Ishikawa (cell line): ENCODE data around the gene LAMB3.

Experiments
- CEBPB ChIP-seq: IDR thresholded peaks from 2 replicates; pipeline ENCODE4 v1.6.1; 2012
- CREB1 ChIP-seq: IDR thresholded peaks from 2 replicates; pipeline ENCODE4 v1.6.1; 2012; ENCODE audit warnings: low read depth
- EGR1 ChIP-seq: IDR thresholded peaks from 2 replicates; pipeline ENCODE4 v1.6.1; 2012
- EP300 ChIP-seq: IDR thresholded peaks from 2 replicates; pipeline ENCODE4 v1.6.1; 2012; ENCODE audit warnings: borderline replicate concordance
- FOXM1 ChIP-seq: IDR thresholded peaks from 2 replicates; pipeline ENCODE4 v1.6.1; 2012; ENCODE audit warnings: low read depth, borderline replicate concordance
- NFIC ChIP-seq: IDR thresholded peaks from 2 replicates; pipeline ENCODE4 v1.6.1; 2012
- RAD21 ChIP-seq: IDR thresholded peaks from 2 replicates; pipeline ENCODE4 v1.6.1; 2012; ENCODE audit warnings: low read depth
- TAF1 ChIP-seq: IDR thresholded peaks from 2 replicates; pipeline ENCODE4 v1.6.1; 2012; ENCODE audit warnings: low read depth, mild to moderate bottlenecking
- TCF12 ChIP-seq: IDR thresholded peaks from 2 replicates; pipeline ENCODE4 v1.6.1; 2012; ENCODE audit warnings: low read depth
- TEAD4 ChIP-seq: IDR thresholded peaks from 2 replicates; pipeline ENCODE4 v1.6.1; 2012
- USF1 ChIP-seq: IDR thresholded peaks from 2 replicates; pipeline ENCODE4 v1.6.1; 2012
- YY1 ChIP-seq: IDR thresholded peaks from 2 replicates; pipeline ENCODE4 v1.6.1; 2012; ENCODE audit warnings: low read depth
- ZBTB7A ChIP-seq: IDR thresholded peaks from 2 replicates; pipeline ENCODE4 v1.6.1; 2012; ENCODE audit warnings: low read depth
- TF ChIP-seq, protein P1 (sequence below): IDR thresholded peaks from 2 replicates; pipeline ENCODE4 v1.6.1; 2012; ENCODE audit warnings: low read depth, mild to moderate bottlenecking
- TF ChIP-seq, protein P2 (sequence below): IDR thresholded peaks from 2 replicates; pipeline ENCODE4 v1.6.1; 2012

LAMB3 gene

DNA sequence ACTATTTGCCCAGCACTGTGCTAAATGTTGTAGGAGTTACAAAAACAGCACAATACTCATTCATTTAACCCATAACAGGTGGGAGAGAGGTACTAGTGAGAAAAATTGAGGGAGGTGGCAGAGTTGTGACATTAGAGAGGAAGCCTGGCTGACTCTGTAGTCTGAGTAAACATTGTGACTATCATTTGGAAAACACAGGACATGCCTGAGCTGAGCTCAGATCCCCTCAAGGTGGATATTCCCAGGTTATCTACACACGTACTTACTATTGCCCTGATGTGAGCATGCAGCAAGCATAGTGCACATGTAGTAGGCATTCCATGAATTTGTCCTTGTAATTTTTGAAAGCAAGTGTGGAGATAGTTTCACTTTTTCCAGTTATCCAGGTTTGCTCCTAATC, 57.8 kb downstream of the LAMB3 start:
- TF ChIP-seq, protein P1, sequence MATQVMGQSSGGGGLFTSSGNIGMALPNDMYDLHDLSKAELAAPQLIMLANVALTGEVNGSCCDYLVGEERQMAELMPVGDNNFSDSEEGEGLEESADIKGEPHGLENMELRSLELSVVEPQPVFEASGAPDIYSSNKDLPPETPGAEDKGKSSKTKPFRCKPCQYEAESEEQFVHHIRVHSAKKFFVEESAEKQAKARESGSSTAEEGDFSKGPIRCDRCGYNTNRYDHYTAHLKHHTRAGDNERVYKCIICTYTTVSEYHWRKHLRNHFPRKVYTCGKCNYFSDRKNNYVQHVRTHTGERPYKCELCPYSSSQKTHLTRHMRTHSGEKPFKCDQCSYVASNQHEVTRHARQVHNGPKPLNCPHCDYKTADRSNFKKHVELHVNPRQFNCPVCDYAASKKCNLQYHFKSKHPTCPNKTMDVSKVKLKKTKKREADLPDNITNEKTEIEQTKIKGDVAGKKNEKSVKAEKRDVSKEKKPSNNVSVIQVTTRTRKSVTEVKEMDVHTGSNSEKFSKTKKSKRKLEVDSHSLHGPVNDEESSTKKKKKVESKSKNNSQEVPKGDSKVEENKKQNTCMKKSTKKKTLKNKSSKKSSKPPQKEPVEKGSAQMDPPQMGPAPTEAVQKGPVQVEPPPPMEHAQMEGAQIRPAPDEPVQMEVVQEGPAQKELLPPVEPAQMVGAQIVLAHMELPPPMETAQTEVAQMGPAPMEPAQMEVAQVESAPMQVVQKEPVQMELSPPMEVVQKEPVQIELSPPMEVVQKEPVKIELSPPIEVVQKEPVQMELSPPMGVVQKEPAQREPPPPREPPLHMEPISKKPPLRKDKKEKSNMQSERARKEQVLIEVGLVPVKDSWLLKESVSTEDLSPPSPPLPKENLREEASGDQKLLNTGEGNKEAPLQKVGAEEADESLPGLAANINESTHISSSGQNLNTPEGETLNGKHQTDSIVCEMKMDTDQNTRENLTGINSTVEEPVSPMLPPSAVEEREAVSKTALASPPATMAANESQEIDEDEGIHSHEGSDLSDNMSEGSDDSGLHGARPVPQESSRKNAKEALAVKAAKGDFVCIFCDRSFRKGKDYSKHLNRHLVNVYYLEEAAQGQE = no peak
- no peak for TF ChIP-seq TCF12
- TF ChIP-seq FOXM1 = no peak
- no peak for TF ChIP-seq EP300
- TF ChIP-seq CREB1 = no peak
- no peak for TF ChIP-seq YY1
- no peak for TF ChIP-seq RAD21
- TF ChIP-seq ZBTB7A = no peak
- TF ChIP-seq USF1 = no peak
- TF ChIP-seq CEBPB = no peak
- TF ChIP-seq TEAD4 = no peak
- TF ChIP-seq NFIC = no peak
- TF ChIP-seq, protein P2, sequence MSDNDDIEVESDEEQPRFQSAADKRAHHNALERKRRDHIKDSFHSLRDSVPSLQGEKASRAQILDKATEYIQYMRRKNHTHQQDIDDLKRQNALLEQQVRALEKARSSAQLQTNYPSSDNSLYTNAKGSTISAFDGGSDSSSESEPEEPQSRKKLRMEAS = no peak
- no peak for TF ChIP-seq TAF1
- TF ChIP-seq EGR1 = no peak

DNA sequence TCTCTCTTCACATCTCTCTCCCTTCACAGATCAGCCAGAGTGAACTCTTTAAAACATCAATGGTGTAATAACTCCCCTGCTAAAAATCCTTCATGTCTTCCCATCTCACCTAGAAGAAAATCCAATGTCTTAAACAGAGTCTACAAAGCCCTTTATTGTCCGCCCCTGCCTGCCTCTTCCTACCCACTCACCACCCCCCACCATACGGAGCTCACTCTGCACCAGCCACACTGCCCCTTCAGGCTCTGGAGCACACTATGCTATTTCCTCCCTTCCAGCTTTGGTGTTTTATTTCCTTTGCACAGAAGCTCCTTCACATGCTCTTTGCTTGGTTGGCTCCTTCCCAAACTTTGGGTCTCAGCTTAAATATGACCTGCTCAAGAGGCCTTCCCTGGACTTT, 58.5 kb downstream of the LAMB3 start:
- TF ChIP-seq FOXM1 = no peak
- no peak for TF ChIP-seq NFIC
- no peak for TF ChIP-seq TCF12
- no peak for TF ChIP-seq USF1
- TF ChIP-seq CREB1 = no peak
- no peak for TF ChIP-seq CEBPB
- TF ChIP-seq ZBTB7A = no peak
- TF ChIP-seq, protein P1 = no peak
- no peak for TF ChIP-seq TEAD4
- TF ChIP-seq, protein P2 = no peak

DNA sequence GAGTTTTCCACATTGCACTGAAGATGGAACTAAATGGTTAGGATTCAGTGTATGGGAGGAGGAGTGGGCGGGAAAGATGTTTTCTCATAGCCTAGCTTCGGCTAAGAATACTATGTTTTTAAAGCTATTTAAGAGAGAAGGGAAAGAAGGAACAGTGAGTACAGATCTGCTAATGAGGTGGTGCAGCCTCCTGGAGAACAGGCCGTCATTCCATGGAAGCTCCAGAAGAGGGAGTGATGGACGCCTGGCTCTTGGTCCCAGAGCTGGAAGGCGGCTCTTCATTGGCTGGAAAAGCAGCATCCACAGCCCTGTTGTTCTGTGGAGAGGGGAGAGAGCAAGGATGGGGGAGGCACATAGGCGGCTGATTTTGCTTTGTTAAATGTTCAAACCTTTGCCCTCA, 61.8 kb downstream of the LAMB3 start:
- TF ChIP-seq, protein P1 = no peak
- no peak for TF ChIP-seq TEAD4
- TF ChIP-seq, protein P2 = no peak
- no peak for TF ChIP-seq ZBTB7A
- no peak for TF ChIP-seq EGR1
- TF ChIP-seq USF1 = no peak
- TF ChIP-seq EP300 = no peak
- no peak for TF ChIP-seq TCF12
- TF ChIP-seq NFIC = no peak
- no peak for TF ChIP-seq CEBPB
- TF ChIP-seq TAF1 = no peak

DNA sequence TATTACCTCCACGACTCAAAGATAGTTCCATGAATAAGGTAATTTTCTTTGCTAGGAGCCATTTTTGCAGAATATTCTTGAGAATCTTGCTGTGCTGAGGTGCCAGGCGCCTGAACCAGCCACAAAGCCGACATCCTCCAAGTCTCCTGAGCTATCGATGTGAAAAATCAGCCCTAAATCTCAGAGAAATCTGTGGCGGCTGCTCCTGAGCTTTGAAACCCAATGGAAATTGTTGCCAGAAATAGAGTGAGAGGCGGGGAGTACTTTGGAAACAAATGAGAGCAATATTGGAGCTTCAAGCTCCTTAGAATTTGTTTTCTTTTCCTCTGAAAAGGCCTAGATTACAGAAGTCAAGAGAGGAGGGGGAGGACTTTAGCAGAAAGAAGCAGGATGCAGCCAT, 62.4 kb downstream of the LAMB3 start:
- TF ChIP-seq EGR1 (no peak), YY1 (no peak), NFIC (no peak), CREB1 (no peak), RAD21 (no peak), TAF1 (no peak), EP300 (no peak), CEBPB (no peak), TEAD4 (no peak), FOXM1 (no peak), TCF12 (no peak), ZBTB7A (no peak), USF1 (no peak)
- TF ChIP-seq, protein P2 = no peak
- TF ChIP-seq, protein P1 = no peak
